ENCODE measurements around the gene FYN.
"Not testable (repeated sequence)": the region's sequence is repeated elsewhere in the genome, so short reads cannot be mapped to it uniquely, and the experiment has no call there.

FYN gene

GRCh38 chr6:111696814-111697213, 176.4 kb downstream of the FYN start:
- DNase-seq: no peak

GRCh38 chr6:111692327-111693164, 180.7 kb downstream of the FYN start:
- DNase-seq: no peak

- no peak for DNase-seq
Observed at GRCh38 chr6:111691345-111692225, 181.7 kb downstream of the FYN start.

DNA sequence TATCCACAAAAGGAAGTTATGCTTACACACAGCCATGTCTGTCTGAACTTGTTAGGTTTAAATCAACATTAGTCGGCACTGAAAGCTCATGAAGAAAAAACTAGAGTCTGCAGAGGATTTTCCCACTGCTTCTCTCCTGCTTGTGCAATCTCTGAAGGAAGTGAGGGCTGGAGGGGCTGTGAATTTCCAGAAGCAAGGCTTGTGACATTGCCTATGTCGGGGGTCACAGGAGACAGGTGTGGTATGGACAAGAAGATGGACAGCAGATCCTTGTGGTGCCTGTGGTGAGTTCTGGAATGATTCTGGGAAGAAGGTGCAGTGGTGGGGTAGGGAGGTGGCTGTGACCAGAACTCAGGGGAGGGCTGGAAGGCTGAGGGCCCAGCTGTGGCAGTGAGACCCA, 183.3 kb downstream of the FYN start:
- DNase-seq: no peak

DNA sequence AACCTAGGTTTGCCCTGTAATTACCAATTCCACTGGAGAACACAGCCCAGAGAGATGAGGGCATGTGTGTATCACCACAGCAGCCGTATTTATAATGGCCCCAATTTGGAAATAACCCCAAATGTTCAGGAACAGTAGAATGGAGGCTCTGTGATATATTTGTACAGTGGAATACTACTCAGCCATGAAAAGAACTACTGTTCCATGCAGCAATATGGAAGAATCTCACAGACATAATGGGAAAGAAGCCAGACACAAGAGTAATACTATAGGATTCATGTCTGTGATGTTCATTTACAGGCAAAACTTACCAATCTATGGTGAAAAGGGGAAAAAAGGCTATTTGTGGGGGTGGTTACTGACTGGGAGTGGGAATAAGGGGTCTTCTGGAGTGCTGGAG, 183.8 kb downstream of the FYN start:
- DNase-seq: no peak

DNA sequence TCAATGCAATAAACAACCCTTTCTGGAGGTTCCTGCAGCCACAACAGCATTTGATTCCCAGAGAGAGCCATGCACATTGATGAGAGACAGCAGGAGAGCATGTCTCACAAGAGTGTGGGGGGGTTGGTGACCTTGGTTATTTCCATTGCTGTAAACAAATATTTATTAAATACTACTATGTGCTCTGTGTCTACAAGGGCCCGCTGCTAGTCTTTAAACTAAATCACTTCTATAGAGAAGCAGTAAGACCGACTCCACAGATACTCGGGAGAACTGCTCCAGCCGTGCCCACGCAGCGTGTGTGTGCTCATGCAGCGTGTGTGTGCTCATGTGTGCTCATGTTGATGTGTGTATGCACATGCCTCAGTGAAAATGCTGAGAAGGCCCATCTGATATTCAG, 184.9 kb downstream of the FYN start:
- no peak for DNase-seq

DNA sequence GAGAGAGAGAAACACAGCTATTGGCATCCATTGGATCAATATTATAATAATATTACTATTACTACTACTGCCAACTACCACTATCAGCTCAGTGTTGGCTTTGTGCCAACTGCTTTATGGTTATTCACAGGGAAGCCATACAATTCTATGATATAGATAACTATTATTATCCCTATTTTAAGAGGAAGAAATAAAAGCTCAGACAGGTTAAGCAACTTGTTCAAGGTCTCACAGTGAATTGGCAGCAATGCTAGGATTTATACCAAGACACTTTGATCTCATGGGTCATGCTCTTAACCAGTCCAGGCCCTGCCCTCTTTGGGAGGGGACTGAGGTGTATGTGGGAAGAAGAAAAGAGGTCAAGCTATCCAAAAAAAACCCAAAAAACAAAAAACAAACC, 185.6 kb downstream of the FYN start:
- DNase-seq: no peak

DNA sequence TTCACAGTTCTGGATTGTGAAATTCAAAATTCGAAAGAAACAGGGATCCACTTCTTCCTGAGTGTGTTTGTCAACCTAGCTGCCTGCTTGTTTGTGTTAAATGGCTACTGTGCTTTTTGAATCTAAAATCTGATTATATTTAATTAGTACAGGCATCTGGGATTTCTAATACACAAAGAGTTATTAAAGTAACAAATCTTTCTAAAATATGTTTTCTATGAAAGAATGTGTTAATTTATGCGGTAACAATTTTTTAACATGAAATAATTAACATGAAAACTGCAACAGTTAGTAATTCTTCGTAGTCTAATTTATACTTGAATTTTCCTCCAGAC, 186.4 kb downstream of the FYN start:
- DNase-seq: no peak

- DNase-seq: no peak
Observed at GRCh38 chr6:111686249-111686931, 186.9 kb downstream of the FYN start.

DNA sequence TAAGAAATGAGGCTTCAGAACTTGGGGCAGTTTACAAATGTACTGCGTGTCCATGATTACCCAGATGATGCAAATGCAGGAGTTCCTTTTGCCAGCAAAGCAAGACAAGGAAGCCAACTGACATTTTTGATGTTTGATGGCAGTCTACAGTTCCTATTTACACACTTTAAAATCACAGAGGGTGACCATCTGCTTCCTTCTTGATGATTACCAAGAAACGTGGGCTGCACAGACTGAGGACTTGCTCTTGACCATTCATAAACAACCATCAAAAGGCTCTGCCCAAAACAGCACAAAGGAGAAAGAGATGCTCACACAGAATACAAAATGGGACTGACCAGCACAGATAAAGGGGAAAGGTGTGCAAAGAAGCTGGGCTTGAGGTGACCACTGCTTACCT, 187.7 kb downstream of the FYN start:
- no peak for DNase-seq

GRCh38 chr6:111685058-111685457, 188.2 kb downstream of the FYN start:
- DNase-seq: no peak

DNA sequence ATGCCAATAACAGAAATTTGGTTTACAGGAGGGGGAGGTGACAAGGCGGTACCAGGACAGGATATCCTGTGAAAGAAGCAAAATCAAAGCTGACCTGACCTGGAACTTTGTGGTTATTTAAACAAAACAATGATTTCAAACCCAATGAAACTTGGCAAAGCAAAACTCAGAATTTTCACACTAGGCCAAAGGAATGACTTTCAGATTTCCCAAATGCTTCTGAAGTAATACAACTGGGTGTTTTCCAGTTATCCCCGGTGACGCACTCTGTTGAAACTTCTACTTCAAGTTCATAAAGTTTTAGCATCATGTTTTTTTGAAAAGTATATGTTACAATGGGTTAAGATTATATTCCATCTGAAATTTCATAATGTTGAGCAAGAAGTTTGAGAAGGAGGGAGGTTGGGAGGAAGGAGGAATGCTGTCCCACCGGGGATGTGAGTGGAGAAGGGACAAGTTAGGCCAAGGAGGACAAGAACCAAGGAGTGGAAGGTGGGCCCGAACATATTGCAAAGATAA, 189.4 kb downstream of the FYN start:
- no peak for DNase-seq

GRCh38 chr6:111683157-111683556, 190.1 kb downstream of the FYN start:
- DNase-seq: no peak

GRCh38 chr6:111681860-111682259, 191.4 kb downstream of the FYN start:
- no peak for DNase-seq

- not testable (repeated sequence) for DNase-seq
Observed at GRCh38 chr6:111680811-111681609, 192.2 kb downstream of the FYN start.

GRCh38 chr6:111680015-111680712, 193.1 kb downstream of the FYN start:
- no peak for DNase-seq

DNA sequence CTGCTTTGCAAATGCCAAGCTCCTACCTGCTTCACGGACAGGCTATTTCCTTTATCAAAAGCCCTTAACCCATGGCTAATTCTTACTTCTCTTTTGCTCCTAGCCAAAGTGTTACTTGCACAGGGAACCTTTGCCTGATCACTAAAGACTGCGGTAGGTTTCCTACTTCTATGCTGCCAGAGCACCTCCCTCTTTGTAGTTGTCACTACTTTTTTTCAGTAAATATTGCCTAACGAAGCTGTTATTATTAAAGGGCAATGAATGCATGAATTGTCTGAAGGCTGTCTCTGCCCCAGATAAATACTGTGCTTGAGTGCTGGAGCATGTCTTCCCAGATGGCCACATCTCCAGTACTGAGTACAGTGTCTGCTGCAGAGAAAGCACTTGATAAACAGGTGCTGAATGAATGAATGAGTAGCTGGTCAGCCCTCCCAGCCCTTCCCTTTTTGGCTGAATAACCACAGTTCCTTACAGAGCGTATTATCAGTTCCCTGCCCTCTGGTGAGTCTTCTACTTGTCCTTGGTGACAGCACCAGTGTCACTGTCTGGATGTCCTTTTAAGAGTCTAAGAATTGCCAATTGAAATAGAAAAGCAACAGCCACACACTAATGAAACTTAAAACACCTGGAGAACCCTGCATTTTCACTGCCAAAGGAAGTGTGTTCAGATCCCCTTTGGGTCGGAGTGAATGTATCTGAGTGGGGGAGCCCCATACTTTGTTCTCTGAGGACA, 194.0 kb downstream of the FYN start:
- no peak for DNase-seq

DNA sequence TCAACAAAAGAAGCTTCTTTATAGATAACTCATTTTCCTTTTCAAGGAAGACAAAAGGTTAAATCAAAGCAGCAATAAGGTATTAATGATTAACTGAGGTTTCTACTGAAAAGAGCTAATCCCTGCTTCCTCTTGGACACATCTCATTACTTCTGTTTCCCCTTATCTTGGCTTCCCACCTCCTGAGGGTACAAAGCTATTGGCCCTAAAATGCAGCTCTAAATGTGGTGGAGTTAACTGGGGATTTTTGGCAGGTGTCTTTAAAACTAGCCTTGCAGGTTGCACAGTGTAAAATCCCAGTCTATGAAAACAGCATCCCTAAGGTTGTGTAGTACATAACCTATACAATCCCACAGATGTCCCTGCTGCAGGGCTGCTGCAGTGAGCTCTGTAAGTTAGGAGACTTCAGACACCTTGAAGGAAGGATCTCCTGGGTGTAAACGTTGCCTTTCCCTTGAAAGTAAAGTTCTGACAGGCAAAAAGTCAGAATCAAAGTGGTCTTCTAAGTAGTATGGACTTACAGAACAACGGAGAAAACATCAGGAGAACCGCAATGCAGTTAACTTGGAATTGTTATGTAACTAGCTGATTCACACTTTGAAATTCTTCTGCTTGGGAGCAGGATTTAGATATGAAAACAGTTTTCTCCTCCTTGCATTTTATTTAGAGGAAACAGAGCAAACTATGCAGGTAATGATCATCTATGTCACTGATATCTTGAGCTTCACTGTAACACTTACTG, 195.8 kb downstream of the FYN start:
- DNase-seq: no peak

- DNase-seq: no peak
Observed at GRCh38 chr6:111676383-111676782, 196.9 kb downstream of the FYN start.

- DNase-seq: no peak
Observed at GRCh38 chr6:111674883-111675282, 198.4 kb downstream of the FYN start.

All from NCI-H2081 treated with DMSO at 0.1 percent for 48 hours (cell line).